Liver (tissue), 9 donors: ENCODE data around the gene MTM1. TPM values are rescaled to one million over a fixed set of nuclear protein-coding genes. Genes with fewer than 3 reads are reported as not detected.

Experiments used
- DNase-seq: peaks from one replicate; pipeline ENCODE4 v3.0.0-alpha.2; 2017; ENCODE audit warnings: low spot score
- H3K27ac ChIP-seq, 2 donors: one replicate each; pipeline ENCODE4 v1.7.0; 2013; ENCODE audit warnings: inconsistent platforms in 2 of 2, low read length in 2 of 2, control low read depth in 1 of 2, low read depth in 1 of 2, mild to moderate bottlenecking in 1 of 2
- H3K27me3 ChIP-seq, 4 donors: one replicate each; pipeline versions ENCODE4 v1.6.1 to v1.7.0; 2013; ENCODE audit warnings: low read length in 3 of 4, inconsistent platforms in 1 of 4, mild to moderate bottlenecking in 1 of 4, moderate library complexity in 1 of 4; ENCODE audit not compliant: control insufficient read depth in 4 of 4, insufficient read depth in 4 of 4
- H3K36me3 ChIP-seq, 4 donors: one replicate each; pipeline versions ENCODE4 v1.6.1 to v1.7.0; 2013; ENCODE audit warnings: low read length in 3 of 4, mild to moderate bottlenecking in 3 of 4, low read depth in 1 of 4, moderate library complexity in 1 of 4; ENCODE audit not compliant: control insufficient read depth in 4 of 4, insufficient read depth in 3 of 4
- H3K4me1 ChIP-seq, 4 donors: one replicate each; pipeline versions ENCODE4 v1.6.1 to v1.7.0; 2013; ENCODE audit warnings: low read length in 3 of 4, mild to moderate bottlenecking in 3 of 4, moderate library complexity in 1 of 4; ENCODE audit not compliant: control insufficient read depth in 4 of 4, insufficient read depth in 4 of 4
- H3K4me3 ChIP-seq, 3 donors: one replicate each; pipeline versions ENCODE4 v1.6.1 to v1.7.0; 2013; ENCODE audit warnings: low read length in 3 of 3, control low read depth in 1 of 3, low read depth in 1 of 3, mild to moderate bottlenecking in 1 of 3
- H3K9ac ChIP-seq, 2 donors: one replicate each; pipeline ENCODE4 v1.7.0; 2013; ENCODE audit warnings: low read length in 2 of 2, mild to moderate bottlenecking in 2 of 2, moderate library complexity in 2 of 2, control low read depth in 1 of 2, low read depth in 1 of 2
- H3K9me3 ChIP-seq, 4 donors: one replicate each; pipeline versions ENCODE4 v1.6.1 to v1.7.0; 2013; ENCODE audit warnings: low read length in 3 of 4; ENCODE audit not compliant: control insufficient read depth in 4 of 4
- FOXA2 ChIP-seq: IDR thresholded peaks from 2 replicates; pipeline ENCODE4 v1.6.1; 2016; ENCODE audit warnings: antibody characterized with exemption
- GABPA ChIP-seq, 2 donors: IDR thresholded peaks in 1 of 2; conservative IDR thresholded peaks in 1 of 2; 2 replicates each; pipeline ENCODE4 v1.6.1; 2016; ENCODE audit warnings: antibody characterized with exemption in 2 of 2, mild to moderate bottlenecking in 1 of 2, moderate library complexity in 1 of 2
- HNF4A ChIP-seq, 2 donors: conservative IDR thresholded peaks; 2 replicates each; pipeline ENCODE4 v1.6.1; 2016; ENCODE audit warnings: antibody characterized with exemption in 2 of 2, mild to moderate bottlenecking in 2 of 2
- HNF4G ChIP-seq: IDR thresholded peaks from 2 replicates; pipeline ENCODE4 v1.6.1; 2016; ENCODE audit warnings: antibody characterized with exemption
- JUND ChIP-seq, 2 donors: IDR thresholded peaks; 2 replicates each; pipeline ENCODE4 v1.6.1; 2016; ENCODE audit warnings: antibody characterized with exemption in 2 of 2
- MAX ChIP-seq: IDR thresholded peaks from 2 replicates; pipeline ENCODE4 v1.6.1; 2016; ENCODE audit warnings: antibody characterized with exemption
- NR2F2 ChIP-seq: IDR thresholded peaks from 2 replicates; pipeline ENCODE4 v1.6.1; 2016; ENCODE audit warnings: antibody characterized with exemption
- RAD21 ChIP-seq, 2 donors: IDR thresholded peaks; 2 replicates each; pipeline ENCODE4 v1.6.1; 2016; ENCODE audit warnings: antibody characterized with exemption in 2 of 2, mild to moderate bottlenecking in 2 of 2
- RXRA ChIP-seq, 2 donors: IDR thresholded peaks; 2 replicates each; pipeline ENCODE4 v1.6.1; 2017 to 2018; ENCODE audit warnings: antibody characterized with exemption in 2 of 2, mild to moderate bottlenecking in 1 of 2
- SP1 ChIP-seq: IDR thresholded peaks from 2 replicates; pipeline ENCODE4 v1.6.1; 2018; ENCODE audit warnings: antibody characterized with exemption, mild to moderate bottlenecking
- TAF1 ChIP-seq: conservative IDR thresholded peaks from 2 replicates; pipeline ENCODE4 v1.6.1; 2016; ENCODE audit warnings: antibody characterized with exemption, mild to moderate bottlenecking
- YY1 ChIP-seq: IDR thresholded peaks from 2 replicates; pipeline ENCODE4 v1.6.1; 2016; ENCODE audit warnings: antibody characterized with exemption, mild to moderate bottlenecking
- WGBS: extraction: QIAGEN DNeasy Blood & Tissue Kit; methylation state at CpG from one replicate; pipeline ENCODE4 v1.1.7; 2013; 5-methylcytosine and 5-hydroxymethylcytosine counted together
- polyA plus RNA-seq, 2 donors: library from polyadenylated mRNA; stranded (reverse) in 1 of 2; unstranded in 1 of 2; fragments of 200-250 nt in 1 of 2; fragments of >200 nt in 1 of 2; fragmentation: Nextera tagmentation in 1 of 2; extraction: Ambion mirVana in 1 of 2; gene quantifications; one replicate each; pipeline versions ENCODE4 v1.2.1 to v1.2.3, GENCODE V29; 2013 to 2015
- total RNA-seq, 2 donors: library from RNA; depleted of rRNA; stranded (reverse); fragments of >200 nt; gene quantifications; one replicate each; pipeline ENCODE4 v1.2.3, GENCODE V29; 2014
- TF ChIP-seq, protein P1 (sequence below): IDR thresholded peaks from 2 replicates; pipeline ENCODE4 v1.6.1; 2016; ENCODE audit warnings: antibody characterized with exemption
- TF ChIP-seq, protein P2 (sequence below): IDR thresholded peaks from 2 replicates; pipeline ENCODE4 v1.6.1; 2016; ENCODE audit warnings: antibody characterized with exemption
- donor health status: healthy.
- donor health status: healthy.
- donor health status: healthy.
- donor health status: healthy.
- donor health status: healthy.

Gene MTM1
- total and polyA plus RNA-seq, 4 donors = 5.9 to 21.2 (median 11.4) TPM

- Histone ChIP-seq H3K9ac (no peak overlapping the region), H3K36me3 (peaks cover 0 to 2% (median 0%) of the 10 kb centered on the region in 4 donors), H3K9me3 (no peaks in the 10 kb centered on the region), H3K4me1 (peaks cover 2 to 12% (median 4%) of the 10 kb centered on the region in 4 donors), H3K4me3 (no peak overlapping the region), H3K27ac (no peak overlapping the region), H3K27me3 (no peaks in the 10 kb centered on the region)
- WGBS = 73% methylated on average over 4 of the region's 4 CpGs
- no peak for DNase-seq
- no peak for TF ChIP-seq TAF1
- no peak for TF ChIP-seq NR2F2
These were observed 128.4 kb downstream of the MTM1 start for GRCh38 chrX:150696866-150697265.

DNA sequence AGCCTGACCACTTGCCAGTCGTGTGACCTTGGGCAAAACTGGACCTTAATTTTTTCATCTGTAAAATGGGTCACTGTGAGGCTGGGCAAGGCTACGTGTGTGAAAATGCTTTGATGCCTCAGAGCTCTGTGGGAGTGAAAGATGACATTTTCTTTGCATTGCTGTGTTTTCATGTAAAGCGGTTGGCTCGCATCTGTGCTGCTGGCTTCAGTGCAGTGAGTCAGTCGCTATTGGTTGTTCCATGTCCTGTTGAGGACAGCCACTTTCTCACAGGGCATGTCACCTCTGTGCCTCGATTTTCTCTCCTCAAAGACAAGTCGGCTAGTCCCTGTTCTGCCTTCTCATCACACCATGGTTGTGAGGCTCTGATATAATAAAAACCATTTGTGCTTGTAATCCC, 129.2 kb downstream of the MTM1 start:
- H3K4me3 ChIP-seq = no peak overlapping the region
- 93% methylated on average over 7 of the region's 7 CpGs for WGBS
- H3K9ac ChIP-seq = no peak overlapping the region
- no peaks in the 10 kb centered on the region for H3K27me3 ChIP-seq
- H3K36me3 ChIP-seq = peaks cover 0 to 2% (median 0%) of the 10 kb centered on the region in 4 donors
- H3K9me3 ChIP-seq = no peaks in the 10 kb centered on the region
- no peak for DNase-seq
- no peak for TF ChIP-seq RXRA (IDR thresholded peaks at IDR 0.05)
- no peak for TF ChIP-seq YY1
- no peak overlapping the region for H3K27ac ChIP-seq
- H3K4me1 ChIP-seq = peaks cover 2 to 12% (median 4%) of the 10 kb centered on the region in 4 donors

- Histone ChIP-seq H3K4me3 (no peak overlapping the region), H3K27ac (no peak overlapping the region), H3K9me3 (no peaks in the 10 kb centered on the region), H3K9ac (no peak overlapping the region), H3K4me1 (peaks cover 2 to 12% (median 4%) of the 10 kb centered on the region in 4 donors), H3K36me3 (peaks cover 0 to 2% (median 0%) of the 10 kb centered on the region in 4 donors), H3K27me3 (no peaks in the 10 kb centered on the region)
- DNase-seq = no peak
- TF ChIP-seq RXRA (IDR thresholded peaks at IDR 0.05) (no peak), HNF4A (conservative IDR thresholded peaks at IDR 0.05) (no peak), GABPA (IDR thresholded peaks at IDR 0.05 in 1 of 2, conservative IDR thresholded peaks at IDR 0.05 in 1 of 2) (no peak), HNF4G (no peak), RAD21 (IDR thresholded peaks at IDR 0.05) (no peak), YY1 (no peak), NR2F2 (no peak), FOXA2 (no peak), SP1 (no peak), JUND (IDR thresholded peaks at IDR 0.05) (no peak), MAX (no peak)
- TF ChIP-seq, protein P1, sequence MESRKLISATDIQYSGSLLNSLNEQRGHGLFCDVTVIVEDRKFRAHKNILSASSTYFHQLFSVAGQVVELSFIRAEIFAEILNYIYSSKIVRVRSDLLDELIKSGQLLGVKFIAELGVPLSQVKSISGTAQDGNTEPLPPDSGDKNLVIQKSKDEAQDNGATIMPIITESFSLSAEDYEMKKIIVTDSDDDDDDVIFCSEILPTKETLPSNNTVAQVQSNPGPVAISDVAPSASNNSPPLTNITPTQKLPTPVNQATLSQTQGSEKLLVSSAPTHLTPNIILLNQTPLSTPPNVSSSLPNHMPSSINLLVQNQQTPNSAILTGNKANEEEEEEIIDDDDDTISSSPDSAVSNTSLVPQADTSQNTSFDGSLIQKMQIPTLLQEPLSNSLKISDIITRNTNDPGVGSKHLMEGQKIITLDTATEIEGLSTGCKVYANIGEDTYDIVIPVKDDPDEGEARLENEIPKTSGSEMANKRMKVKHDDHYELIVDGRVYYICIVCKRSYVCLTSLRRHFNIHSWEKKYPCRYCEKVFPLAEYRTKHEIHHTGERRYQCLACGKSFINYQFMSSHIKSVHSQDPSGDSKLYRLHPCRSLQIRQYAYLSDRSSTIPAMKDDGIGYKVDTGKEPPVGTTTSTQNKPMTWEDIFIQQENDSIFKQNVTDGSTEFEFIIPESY = no peak
- TF ChIP-seq, protein P2, sequence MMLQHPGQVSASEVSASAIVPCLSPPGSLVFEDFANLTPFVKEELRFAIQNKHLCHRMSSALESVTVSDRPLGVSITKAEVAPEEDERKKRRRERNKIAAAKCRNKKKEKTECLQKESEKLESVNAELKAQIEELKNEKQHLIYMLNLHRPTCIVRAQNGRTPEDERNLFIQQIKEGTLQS = no peak
- WGBS = 64% methylated on average over 2 of the region's 2 CpGs
These were observed 130.6 kb downstream of the MTM1 start for GRCh38 chrX:150698981-150699380.
